Activated naive CD8-positive, alpha-beta T cell treated with anti-CD3 and anti-CD28 coated beads for 36 hours (primary cell): ENCODE data around the gene UXS1. TPM values are rescaled to one million over a fixed set of nuclear protein-coding genes. Genes with fewer than 3 reads are reported as not detected.

Experiments used
- DNase-seq: peaks from one replicate; pipeline ENCODE4 v3.0.0; 2021
- H3K27ac Mint-ChIP-seq: one replicate; pipeline ENCODE4 v1.8.0; 2022; ENCODE audit warnings: mild to moderate bottlenecking, moderate library complexity, mixed read lengths
- H3K27me3 Mint-ChIP-seq: one replicate; pipeline ENCODE4 v1.8.0; 2022; ENCODE audit warnings: mild to moderate bottlenecking, mixed read lengths
- H3K36me3 Mint-ChIP-seq: one replicate; pipeline ENCODE4 v1.8.0; 2021; ENCODE audit warnings: mild to moderate bottlenecking, mixed read lengths
- H3K4me1 Mint-ChIP-seq: one replicate; pipeline ENCODE4 v1.8.0; 2021; ENCODE audit warnings: mixed read lengths
- H3K4me3 Mint-ChIP-seq: one replicate; pipeline ENCODE4 v1.8.0; 2022; ENCODE audit warnings: mild to moderate bottlenecking, moderate library complexity, mixed read lengths
- H3K9me3 Mint-ChIP-seq: one replicate; pipeline ENCODE4 v1.8.0; 2022; ENCODE audit warnings: mixed read lengths
- total RNA-seq, 2 experiments: library from RNA; stranded (reverse); gene quantifications; one replicate each; pipeline ENCODE4 v1.2.3, GENCODE V29; 2021

The UXS1 gene
- total RNA-seq, 2 experiments from 2014 or later: 43.4 to 44.5 TPM

DNA sequence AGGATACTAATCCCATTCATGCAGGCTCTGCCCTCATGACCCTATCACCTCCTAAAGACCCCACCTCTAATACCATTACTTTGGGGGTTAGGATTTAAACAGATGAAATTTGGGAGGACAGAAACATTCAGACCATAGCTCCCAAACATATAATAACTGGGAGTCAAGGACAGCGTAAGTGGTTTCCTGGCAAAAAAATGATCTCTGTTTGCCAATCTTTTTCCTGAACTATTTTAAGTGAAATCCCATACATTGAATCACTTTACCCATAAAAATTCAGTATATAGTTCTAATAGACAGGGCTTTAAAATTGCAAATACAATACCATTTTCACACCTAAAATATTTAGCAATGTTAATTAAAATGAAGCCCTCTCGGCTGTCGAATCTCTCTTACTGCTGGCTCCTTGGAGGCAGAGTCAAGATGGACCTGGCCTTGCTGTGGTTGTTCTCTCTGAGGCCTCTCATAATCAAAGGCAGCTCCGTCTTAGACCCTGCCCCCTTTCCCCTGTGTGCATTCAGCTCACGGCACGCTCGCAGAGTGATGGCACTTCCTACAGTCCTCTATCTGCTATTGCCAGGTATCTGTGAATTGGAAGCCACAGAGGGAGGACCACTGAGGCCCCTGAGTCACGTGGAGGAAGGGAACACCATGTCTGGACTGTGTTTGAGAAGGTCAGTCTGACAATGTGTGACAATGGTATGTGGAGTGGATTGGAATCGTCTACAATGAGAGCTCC lies 132.3 kb downstream of the UXS1 start:
- no peak for DNase-seq
- Mint-ChIP-seq H3K9me3 (peaks cover 4% of the 10 kb centered on the region), H3K36me3 (peaks cover 5% of the 10 kb centered on the region), H3K27ac (no peak overlapping the region), H3K27me3 (no peaks in the 10 kb centered on the region), H3K4me1 (peaks cover 43% of the 10 kb centered on the region), H3K4me3 (no peak overlapping the region)

GRCh38 chr2:106059416-106060065 lies 134.6 kb downstream of the UXS1 start:
- H3K27ac Mint-ChIP-seq: no peak overlapping the region
- H3K27me3 Mint-ChIP-seq: no peaks in the 10 kb centered on the region
- H3K36me3 Mint-ChIP-seq: peaks cover 7% of the 10 kb centered on the region
- no peak overlapping the region for H3K4me3 Mint-ChIP-seq
- no peak for DNase-seq
- H3K9me3 Mint-ChIP-seq: peaks cover 4% of the 10 kb centered on the region
- H3K4me1 Mint-ChIP-seq: peaks cover 54% of the 10 kb centered on the region

- peak overlapping the region; percentile 26 for H3K27ac Mint-ChIP-seq
- H3K9me3 Mint-ChIP-seq: peaks cover 4% of the 10 kb centered on the region
- H3K4me1 Mint-ChIP-seq: peaks cover 62% of the 10 kb centered on the region
- no peak overlapping the region for H3K4me3 Mint-ChIP-seq
- H3K27me3 Mint-ChIP-seq: no peaks in the 10 kb centered on the region
- DNase-seq: no peak
- H3K36me3 Mint-ChIP-seq: peaks cover 7% of the 10 kb centered on the region
Observed at GRCh38 chr2:106058469-106059137, 135.5 kb downstream of the UXS1 start.

DNA sequence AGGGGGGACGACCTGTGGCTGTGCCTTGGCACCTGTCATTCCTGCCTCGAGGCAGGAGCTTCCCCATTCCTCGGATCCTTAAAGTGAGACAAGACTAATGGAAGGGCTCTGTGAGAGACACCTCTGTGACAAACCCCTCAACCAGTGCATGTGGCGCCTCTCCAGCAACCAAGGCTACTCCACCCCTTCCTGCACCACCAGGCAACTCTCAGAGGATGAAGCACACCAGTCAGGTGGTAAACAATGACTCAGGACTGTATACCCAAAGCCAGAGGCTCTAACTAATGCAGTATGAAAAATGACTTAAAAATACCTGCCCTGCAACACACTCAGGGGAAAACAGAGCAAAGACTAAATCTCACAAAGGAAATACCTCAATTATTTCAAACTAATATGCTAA lies 136.9 kb downstream of the UXS1 start:
- peaks cover 76% of the 10 kb centered on the region for H3K4me1 Mint-ChIP-seq
- peak; percentile 45 for DNase-seq
- peaks cover 5% of the 10 kb centered on the region for H3K9me3 Mint-ChIP-seq
- H3K36me3 Mint-ChIP-seq: peaks cover 12% of the 10 kb centered on the region
- peak overlapping the region; percentile 19 for H3K27ac Mint-ChIP-seq
- H3K4me3 Mint-ChIP-seq: no peak overlapping the region
- H3K27me3 Mint-ChIP-seq: no peaks in the 10 kb centered on the region

GRCh38 chr2:106054880-106055655 lies 139.0 kb downstream of the UXS1 start:
- no peaks in the 10 kb centered on the region for H3K27me3 Mint-ChIP-seq
- peaks cover 11% of the 10 kb centered on the region for H3K36me3 Mint-ChIP-seq
- H3K9me3 Mint-ChIP-seq: peaks cover 3% of the 10 kb centered on the region
- H3K27ac Mint-ChIP-seq: peak overlapping the region; percentile 4
- H3K4me1 Mint-ChIP-seq: peaks cover 76% of the 10 kb centered on the region
- DNase-seq: no peak
- H3K4me3 Mint-ChIP-seq: no peak overlapping the region

GRCh38 chr2:106054321-106054720 lies 139.8 kb downstream of the UXS1 start:
- Mint-ChIP-seq H3K27me3 (no peaks in the 10 kb centered on the region), H3K27ac (no peak overlapping the region)
- DNase-seq: no peak

DNA sequence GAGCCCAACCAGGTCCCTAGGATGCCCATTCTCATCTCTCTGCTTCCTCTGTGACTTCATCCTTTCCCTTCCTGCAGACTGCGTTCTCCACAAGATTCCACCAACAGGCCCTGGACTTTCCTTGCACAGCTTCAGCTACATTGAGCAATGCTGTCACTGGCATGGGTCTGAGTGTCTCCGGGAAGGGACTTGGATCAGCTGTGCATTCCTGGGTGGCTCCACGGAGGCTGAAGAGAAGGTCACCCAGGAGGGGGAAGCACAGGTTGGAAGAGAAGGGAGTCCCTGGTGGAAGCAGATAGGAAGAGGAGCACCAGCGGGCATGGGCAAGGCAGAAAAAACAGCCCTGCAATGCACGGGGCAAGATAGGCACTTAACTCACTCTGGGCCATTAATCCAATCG lies 140.5 kb downstream of the UXS1 start:
- Mint-ChIP-seq H3K4me1 (peaks cover 70% of the 10 kb centered on the region), H3K9me3 (peaks cover 2% of the 10 kb centered on the region), H3K27ac (peak overlapping the region; percentile 55), H3K27me3 (no peaks in the 10 kb centered on the region), H3K4me3 (peak overlapping the region; percentile 33), H3K36me3 (peaks cover 8% of the 10 kb centered on the region)
- DNase-seq: no peak

More at GRCh38 chr2:106054321-106054720, 139.8 kb downstream of the UXS1 start:
- Mint-ChIP-seq H3K4me3 (no peak overlapping the region), H3K36me3 (peaks cover 10% of the 10 kb centered on the region), H3K4me1 (peaks cover 72% of the 10 kb centered on the region), H3K9me3 (peaks cover 2% of the 10 kb centered on the region)

- Mint-ChIP-seq H3K27me3 (no peaks in the 10 kb centered on the region), H3K4me1 (peaks cover 68% of the 10 kb centered on the region), H3K9me3 (peaks cover 2% of the 10 kb centered on the region), H3K36me3 (peaks cover 8% of the 10 kb centered on the region), H3K4me3 (peak overlapping the region; percentile 33), H3K27ac (peak overlapping the region; percentile 70)
- DNase-seq: no peak
Observed at GRCh38 chr2:106053116-106053515, 141.0 kb downstream of the UXS1 start.

- H3K4me1 Mint-ChIP-seq: peaks cover 12% of the 10 kb centered on the region
- no peaks in the 10 kb centered on the region for H3K27me3 Mint-ChIP-seq
- H3K27ac Mint-ChIP-seq: no peak overlapping the region
- H3K4me3 Mint-ChIP-seq: no peak overlapping the region
- no peak for DNase-seq
- H3K9me3 Mint-ChIP-seq: no peaks in the 10 kb centered on the region
- no peaks in the 10 kb centered on the region for H3K36me3 Mint-ChIP-seq
Observed at GRCh38 chr2:106044859-106045258, 149.2 kb downstream of the UXS1 start.

DNA sequence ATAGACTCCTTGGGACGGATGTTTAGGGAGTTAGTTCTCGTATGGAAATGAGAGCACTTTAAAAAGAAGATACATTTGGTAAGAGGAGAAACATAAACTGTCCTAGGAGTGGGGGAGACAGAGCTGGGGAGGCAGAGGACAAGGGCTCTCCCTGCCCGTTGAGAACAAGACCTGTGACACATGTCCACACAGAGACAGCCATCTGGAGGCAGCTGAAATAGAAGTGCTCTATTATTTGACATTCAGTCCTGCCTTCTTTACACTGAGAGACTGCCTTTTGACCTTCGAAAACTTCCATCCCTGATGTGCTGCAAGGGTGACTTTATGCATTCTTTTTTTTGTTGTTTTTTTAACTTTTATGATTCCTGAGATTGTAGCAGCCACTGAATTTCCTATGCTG lies 150.1 kb downstream of the UXS1 start:
- Mint-ChIP-seq H3K27me3 (no peaks in the 10 kb centered on the region), H3K27ac (no peak overlapping the region), H3K9me3 (no peaks in the 10 kb centered on the region), H3K4me3 (no peak overlapping the region), H3K36me3 (no peaks in the 10 kb centered on the region), H3K4me1 (peaks cover 11% of the 10 kb centered on the region)
- no peak for DNase-seq
